GOT3 (cell line): ENCODE measurements around the gene MTMR12.
"Not testable (repeated sequence)": the region's sequence is repeated elsewhere in the genome, so short reads cannot be mapped to it uniquely, and the experiment has no call there.

Experiments used
- DNase-seq: peaks from one replicate; lab custom pipeline; 2025; ENCODE audit warnings: mixed read lengths; lab: John Stamatoyannopoulos, UW

MTMR12 gene

DNA sequence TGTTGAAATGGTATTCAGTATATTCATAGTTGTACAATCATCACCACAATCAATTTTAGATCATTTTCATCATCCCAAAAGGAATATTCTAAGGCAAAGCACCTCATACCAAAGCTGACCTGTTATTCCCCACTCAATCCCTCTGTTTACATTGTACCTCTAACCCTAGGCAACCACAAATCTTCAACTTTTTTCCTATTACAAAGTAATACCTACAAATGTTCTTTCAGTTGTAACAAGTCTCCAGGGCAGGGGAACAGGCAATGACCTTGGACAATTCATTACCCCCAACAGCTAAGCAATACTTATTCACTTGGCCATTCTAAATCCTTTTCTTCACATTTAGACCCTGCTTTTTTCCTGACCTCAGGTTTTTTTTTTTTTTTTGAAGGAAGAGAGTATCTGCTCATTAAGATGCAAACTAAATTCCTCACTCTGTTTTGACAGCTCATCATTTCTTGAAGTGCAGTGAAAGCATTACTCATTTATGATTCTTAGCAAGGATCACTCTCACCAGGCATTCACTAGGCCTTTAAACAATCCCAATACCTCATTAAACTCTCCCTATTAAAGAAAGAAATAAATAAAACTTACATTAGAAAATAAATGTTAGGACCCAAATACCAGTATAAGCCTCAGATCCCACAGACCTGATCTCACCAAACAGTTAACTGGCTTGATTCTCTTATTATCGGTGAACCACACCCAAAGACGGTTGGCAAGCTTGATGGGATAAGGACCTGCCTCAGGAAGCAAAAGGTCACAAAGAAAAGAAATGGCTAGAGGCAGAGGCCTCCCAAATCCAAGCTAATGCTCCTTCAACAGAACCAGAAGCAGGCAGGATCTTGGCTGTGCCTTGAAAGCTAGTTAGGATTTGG lies 15.3 kb downstream of the MTMR12 start:
- DNase-seq = no peak

DNA sequence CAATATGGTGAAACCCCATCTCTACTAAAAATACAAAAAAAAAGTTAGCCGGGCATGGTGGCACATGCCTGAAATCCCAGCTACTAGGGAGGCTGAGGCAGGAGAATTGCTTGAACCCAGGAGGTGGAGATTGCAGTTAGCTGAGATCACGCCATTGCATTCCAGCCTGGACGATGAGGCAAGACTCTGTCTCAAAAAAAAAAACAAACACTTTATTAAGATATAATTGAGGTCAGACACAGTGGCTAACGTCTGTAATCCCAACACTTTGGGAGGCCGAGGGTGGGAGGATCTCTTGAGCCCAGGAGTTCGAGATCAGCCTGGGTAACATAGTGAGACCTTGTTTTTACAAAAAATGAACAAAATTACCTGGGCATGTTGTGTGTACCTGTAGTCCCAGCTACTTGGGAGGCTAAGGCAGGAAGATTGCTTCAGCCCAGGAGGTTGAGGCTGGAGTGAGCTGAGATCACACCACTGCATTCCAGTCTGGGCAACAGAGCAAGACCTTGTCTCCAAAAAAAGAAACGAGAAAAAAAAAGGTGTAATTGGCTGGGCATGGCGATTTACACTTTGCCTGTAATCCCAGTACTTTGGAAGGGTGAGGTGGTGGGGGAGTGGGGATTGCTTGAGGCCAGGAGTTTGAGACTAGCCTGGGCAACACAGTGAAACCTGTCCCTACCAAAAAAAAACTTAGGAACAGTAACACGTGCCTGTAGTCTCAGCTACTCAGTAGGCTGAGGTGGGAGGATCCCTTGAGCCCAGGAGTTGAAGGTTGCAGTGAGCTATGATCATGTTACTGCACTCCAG lies 16.6 kb downstream of the MTMR12 start:
- not testable (repeated sequence) for DNase-seq

DNA sequence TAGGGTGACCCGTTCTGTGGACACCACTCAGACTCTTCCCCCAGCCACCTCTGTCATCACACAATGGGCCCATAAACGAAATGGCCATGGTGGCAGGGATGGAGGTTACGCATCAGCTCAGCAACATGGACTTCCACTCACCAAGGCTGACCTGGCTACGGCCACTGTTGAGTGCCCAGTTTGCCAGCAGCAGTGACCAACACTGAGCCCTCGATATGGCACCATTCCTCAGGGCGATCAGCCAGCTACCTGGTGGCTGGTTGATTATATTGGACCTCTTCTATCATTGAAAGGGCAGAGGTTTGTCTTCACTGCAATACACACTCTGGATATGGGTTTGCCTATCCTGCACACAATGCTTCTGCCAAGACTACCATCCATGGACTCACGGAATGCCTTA lies 21.1 kb downstream of the MTMR12 start:
- DNase-seq = no peak

DNA sequence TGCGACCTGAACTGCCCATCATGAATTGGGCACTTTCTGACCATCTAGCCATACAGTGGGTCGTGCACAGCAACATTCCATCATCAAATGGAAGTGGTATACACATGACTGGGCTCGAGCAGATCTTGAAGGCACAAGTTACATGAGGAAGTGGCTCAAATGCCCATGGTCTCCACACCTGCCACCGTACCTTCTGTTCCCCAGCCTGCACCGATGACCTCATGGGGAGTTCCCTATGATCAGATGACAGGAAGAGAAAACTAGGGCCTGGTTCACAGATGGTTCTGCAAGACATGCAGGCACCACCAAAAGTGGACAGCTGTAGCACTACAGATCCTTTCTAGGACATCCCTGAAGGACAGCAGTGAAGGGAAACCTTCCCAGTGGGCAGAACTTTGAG lies 21.8 kb downstream of the MTMR12 start:
- DNase-seq = no peak

DNA sequence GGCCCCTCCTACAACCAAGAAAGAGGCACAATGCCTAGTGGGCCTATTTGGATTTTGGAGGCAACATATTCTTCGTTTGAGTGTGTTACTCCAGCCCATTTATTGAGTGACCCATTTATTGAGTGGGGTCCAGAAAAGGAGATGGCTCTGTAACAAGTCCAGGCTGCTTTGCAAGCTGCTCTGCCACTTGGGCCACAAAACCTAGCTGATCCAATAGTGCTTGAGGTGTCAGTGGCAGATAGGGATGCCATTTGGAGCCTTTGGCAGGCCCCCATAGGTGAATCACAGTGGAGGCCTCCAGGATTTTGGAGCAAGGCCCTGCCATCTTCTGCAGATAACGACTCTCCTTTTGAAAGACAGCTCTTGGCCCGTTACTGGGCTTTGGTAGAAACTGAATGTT lies 22.2 kb downstream of the MTMR12 start:
- not testable (repeated sequence) for DNase-seq

DNA sequence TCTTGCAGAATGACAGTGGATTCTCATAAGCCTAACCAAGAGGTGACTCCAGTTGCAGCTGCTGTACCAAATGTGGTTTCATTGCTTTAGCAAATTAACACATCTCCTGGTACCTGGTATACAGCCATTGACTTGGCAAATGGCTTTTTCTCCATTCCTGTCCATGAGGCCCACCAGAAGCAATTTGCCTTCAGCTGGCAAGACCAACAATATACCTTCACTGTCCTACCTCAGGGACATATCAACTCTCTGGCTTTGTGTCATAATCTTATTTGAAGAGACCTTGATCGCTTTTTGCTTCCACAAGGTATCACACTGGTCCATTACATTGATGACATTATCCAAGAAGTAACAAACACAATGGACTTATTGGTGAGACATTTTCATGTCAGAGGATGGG lies 22.8 kb downstream of the MTMR12 start:
- DNase-seq = not testable (repeated sequence)

DNA sequence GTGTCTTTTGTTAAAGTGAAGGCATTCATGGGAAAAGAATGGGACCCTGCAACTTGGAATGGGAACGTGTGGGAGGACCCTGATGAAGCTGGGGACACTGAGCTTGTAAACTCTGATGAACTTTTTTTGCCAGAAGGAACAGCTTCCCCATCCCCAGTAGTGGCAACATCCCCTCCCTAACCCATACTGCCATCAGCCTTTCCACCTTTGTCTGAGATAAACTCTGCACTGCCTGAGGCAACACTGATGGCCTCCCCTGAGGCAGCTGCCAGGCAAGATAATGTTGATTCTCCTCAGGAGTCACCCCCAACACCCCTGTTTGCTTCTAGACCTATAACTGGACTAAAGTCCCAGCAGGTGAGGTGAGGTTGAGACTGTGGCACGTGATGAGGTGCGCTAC lies 24.6 kb downstream of the MTMR12 start:
- DNase-seq = not testable (repeated sequence)

DNA sequence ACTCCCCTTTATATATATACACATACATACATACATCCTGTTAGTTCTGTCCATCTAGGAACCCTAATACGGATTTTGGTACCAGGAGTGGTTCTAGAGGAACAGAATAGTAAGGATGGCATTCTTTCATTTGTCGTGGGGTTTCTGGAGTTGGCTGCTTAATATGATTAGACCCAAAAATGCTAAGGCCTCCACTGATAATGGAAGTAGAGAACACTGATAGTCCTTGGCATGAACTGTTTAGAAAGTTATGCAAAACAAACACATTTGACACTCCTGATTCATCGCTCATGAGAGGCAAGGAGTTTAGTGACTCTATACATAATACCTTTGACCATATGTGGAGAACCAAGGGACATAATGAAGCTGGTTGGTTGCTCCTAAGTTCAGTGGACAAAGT lies 25.2 kb downstream of the MTMR12 start:
- not testable (repeated sequence) for DNase-seq

DNA sequence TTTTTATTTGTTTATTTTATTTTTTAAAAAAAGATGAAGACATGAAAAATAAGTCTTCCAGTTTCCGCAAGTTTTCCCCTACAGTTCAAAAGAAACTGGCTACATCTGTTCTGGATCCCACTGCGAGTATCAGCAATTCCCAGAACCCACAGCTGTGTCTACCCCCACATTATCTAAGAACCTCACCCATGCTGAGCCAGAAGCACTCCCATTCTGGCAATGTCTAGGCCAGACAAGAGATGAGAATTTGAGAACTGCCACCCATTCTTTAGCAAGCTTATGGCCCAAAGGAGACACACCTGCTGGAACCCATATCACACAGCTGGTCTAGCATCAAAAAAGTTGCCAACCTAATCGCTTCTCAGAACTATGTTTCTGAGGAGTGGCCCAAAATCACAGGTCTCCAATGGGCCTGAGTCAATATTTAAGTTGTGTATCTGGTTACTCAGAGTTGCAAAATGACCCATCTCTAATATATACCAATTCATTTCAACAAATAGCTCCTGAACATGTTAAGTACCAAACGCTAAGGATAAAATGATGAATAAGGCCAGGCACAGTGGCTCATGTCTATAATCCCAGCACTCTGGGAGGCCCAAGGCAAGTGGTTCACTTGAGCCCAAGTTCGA lies 27.1 kb downstream of the MTMR12 start:
- no peak for DNase-seq

DNA sequence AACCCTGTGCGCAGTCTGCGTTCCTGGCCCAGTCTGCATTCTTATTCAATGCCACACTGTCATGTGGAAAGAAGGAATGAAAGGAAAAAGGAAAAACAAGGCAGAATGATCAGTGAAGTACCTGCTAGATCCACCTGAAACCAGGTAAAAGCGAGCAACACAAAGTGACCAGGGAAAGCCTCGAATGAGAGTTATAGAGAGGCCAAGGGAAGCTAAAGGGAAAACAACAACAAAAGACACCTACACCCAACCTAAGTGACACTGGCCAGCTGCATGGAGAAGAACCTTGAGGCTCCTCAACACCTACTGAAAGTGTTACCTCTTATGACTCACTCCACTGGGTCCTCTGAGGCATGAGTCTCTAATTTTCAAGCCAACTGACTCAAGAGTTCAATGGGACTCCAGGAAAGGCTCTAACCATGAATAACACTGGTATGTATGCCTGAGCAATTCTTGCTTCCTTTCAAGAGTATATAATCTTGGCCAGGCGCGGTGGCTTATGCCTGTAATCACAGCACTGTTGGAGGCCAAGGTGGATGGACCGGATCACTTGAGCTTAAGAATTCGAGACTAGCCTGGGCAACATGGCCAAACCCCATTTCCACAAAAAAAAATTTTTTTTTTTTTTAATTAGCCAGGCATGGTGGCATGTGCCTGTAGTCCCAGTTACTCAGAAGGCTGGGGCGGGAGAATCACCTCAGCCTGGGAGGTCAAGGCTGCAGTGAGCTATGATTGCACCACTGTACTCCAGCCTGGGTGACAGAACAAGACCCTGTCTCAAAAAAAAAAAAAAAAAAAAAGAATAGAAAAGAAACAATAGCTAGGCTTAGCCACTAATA lies 29.0 kb downstream of the MTMR12 start:
- no peak for DNase-seq

DNA sequence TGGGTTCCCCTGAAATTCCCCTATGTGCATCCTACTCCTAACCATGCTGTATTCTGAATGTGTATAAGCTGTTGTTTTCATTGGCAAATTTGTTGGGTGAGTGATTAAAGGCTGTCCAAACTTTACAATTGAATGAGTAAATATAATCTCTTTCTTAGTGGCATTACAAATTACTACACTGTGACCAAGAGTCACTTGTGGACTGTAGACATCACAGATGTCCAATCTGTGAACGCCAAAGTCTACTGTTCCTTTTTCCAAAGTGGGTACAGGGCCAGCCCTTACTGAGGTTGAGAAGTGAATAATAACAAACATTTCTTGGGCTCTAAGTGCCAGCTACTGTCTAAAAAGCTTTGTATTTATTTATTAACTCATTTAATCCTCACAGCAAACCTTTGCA lies 29.7 kb downstream of the MTMR12 start:
- DNase-seq = no peak

DNA sequence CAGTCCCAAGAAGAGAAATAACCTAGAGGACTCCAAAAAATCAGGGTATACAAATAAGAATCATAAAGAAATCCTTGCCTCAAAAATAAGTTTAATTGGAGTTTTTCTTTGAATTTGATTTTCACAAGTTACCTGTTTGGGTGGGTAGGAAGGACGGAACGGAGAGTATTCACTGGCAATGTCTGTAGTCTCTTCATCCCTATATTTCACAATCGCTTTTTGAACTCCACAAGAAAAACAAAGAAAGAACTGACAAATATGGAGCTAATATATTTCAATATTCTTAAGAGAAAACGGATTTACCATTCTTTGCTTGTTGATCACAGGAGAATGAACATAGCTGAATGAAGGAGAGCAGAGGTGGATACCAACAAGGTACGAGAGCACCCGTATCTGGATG lies 30.1 kb downstream of the MTMR12 start:
- DNase-seq = no peak

DNA sequence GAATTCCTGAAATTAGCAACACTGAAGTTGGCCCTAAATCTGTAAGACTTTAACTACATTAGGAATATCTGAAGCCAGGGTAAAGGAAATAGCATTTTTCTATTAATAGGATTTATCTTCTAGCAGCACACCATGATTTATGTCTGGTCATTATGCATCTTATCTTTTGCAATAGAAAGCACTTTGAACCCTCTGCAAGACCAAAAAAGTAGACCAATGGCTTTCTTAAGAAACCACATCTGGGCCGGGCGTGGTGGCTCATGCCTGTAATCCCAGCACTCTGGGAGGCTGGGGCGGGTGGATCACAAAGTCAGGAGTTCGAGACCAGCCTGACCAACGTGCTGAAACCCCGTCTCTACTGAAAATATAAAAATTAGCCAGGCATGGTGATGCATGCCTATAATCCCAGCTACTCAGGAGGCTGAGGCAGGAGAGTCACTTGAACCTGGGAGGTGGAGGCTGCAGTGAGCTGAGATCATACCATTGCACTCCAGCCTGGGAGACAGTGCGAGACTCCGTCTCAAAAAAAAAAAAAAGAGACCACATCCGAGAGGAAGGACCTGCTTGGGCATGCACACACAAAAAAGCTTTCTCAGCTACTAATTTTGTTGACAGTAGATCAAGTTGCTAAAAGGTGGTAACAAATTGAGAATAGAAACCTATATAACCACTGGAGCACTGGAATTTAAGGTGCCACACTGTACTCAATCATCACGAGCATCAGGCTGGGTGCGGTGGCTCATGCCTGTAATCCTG lies 31.2 kb downstream of the MTMR12 start:
- DNase-seq = not testable (repeated sequence)

DNA sequence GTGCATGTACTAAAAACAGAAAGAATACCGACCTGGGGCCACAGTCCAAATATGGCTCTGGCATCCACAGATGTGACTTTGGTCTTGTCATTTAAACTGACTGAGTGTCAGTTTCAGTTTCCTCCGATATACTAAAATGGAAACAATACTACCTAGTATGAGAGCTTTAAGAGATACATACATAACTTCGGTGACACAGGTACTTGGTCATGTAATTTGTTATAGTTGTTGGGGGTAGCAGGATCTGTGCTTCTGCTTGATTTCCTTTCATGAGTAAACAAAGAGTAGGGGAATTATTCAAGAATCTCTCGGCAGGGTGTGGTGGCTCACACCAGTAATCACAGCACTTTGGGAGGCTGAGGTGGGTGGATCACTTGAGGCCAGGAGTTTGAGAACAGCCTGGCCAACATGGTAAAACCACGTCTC lies 32.1 kb downstream of the MTMR12 start:
- DNase-seq = no peak

DNA sequence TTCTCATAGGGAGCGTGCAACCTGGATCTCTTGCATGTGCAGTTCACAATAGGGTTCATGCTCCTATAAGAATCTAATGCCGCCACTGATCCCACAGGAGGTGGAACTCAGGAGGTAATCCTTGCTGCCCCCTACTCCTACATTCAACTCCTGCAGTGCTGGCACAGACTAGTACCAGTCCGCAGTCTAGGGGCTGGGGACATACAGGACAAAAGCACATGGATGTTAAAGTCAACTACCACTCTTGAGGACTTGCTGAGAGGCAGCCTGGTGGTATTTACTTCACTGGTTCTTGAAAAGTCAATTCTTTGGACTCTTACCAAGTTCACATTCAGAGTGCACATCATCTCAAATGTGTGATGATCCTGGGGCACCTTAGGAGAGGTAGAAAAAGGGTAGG lies 33.0 kb downstream of the MTMR12 start:
- DNase-seq = no peak

DNA sequence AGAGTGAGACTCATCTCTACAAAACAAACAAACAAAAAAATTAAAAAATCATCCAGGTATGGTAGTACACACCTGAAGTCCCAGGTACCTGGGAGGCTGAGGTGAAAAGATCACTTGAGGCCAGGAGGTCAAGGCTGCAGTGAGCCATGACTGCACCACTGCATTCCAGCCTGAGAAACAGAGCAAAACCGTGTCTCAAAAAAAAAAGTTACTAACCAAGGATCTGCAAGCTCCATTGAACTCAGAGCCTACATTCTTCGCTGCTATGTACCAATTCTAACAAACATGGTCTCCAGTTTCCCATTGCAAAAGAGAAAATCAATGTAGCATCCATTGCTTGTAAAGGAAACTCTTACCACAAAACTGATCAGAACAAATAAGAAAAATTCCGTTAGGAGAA lies 33.5 kb downstream of the MTMR12 start:
- no peak for DNase-seq

DNA sequence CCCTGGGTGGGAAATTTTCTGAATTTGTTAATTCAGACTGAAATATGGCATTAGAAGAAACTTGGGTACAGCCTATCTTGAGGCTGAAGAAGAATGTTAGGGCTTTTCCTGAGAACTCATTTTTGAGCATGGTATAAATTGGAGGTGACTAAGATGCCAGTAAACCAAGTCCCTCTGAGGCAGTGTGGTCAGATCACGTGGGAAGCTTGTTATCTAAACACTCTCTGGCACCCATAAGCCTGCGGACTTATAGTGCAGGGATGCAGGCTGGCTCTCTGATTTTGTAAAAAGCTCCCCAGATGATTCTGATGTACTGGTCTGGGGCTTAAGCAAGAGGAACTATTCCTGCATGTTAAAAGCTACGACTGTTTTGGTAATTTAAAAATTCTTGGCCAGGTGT lies 34.3 kb downstream of the MTMR12 start:
- no peak for DNase-seq

DNA sequence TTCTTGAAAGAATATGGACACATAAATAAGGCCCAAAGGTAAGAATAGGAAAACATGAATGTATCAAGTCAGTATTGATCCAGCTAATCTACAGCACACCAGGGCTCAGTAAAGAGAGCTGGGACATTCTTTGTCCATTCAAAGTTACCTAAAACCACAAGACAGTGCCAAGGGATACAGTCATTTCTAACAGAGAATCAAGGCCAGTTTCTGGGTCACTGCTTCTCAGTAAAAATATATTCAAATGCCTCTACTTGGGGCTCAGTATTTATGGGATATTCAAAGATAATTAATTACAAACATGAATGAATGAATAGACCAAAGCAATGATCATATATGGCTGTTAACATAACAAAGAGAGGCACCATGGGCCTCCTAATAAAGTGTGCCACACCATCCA lies 34.9 kb downstream of the MTMR12 start:
- no peak for DNase-seq

DNA sequence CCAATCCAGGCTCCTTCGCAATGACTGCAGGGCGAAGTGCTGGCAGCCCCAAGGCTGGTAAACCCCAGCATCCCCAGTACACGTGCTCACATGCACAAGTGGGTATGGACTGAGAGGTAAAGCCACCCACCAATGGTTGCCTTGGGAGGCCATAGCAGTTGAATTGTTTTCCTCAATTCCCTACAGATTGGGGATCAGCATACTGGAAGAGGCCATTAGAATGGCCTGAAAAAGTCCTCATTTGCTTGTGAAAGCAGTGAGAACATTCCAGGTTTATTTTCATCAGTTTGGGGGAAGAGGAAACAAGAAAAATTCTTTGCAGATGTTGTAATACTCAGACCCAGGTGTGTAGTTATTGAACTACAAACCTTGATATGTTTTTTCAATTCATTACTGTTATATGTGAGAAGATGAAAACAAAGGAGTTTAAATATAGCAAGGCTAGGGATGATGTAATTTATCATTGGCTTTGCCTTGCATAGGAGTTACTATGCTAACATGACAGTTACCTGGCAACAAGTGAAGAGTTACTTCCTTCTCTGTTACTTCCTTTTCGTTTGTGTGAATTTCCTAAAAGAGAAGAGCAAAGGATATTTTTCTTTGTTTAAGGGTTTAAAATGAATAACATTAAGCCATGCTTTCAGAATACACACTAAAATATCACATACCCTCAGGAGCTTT lies 36.4 kb downstream of the MTMR12 start:
- no peak for DNase-seq

DNA sequence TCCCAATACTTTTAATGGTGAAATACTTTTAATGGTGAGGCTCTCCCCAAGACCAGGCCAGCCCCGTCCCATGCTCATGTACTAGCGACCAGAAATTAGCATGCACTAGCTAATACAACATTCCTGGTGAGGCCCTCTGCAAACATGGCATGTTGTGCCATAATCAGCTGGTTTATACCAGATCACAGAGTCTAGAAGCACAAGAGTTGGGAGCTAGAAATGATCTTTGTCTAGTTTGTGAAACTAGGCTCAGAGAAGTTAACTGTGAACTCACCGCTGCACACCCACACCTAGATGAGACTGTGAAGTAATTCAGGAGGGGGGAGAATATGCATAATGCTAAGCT lies 37.4 kb downstream of the MTMR12 start:
- no peak for DNase-seq
